GM12872 (cell line): ENCODE data around the gene SLC10A3.

ENCODE experiments used
- CTCF ChIP-seq: IDR thresholded peaks from 3 replicates; pipeline ENCODE4 v1.5.1; 2011; ENCODE audit warnings: low read depth, mild to moderate bottlenecking, low read length, moderate library complexity; ENCODE audit not compliant: insufficient read depth

Gene SLC10A3

GRCh38 chrX:154437971-154438893, 52.2 kb downstream of the SLC10A3 start:
- TF ChIP-seq CTCF, result no peak
